HepG2 (cell line): Measurements from ENCODE around the gene CREG1. TPM values are rescaled to one million over a fixed set of nuclear protein-coding genes. Genes with fewer than 3 reads are reported as not detected.

ENCODE experiments used
- ATAC-seq: fragments of 200-7000 bp; cut with Tn5 transposase; 3 replicates; pipeline ENCODE4 v1.9.1; 2020; ENCODE audit warnings: mild to moderate bottlenecking, moderate library complexity
- BruUV-seq: library from RNA; stranded (reverse); fragments of 400-500 nt; replicated peaks from 2 replicates; lab custom pipeline; 2021; lab: Mats Ljungman, UMichigan
- CTCF ChIA-PET: fragments of 300-600 bp; formaldehyde crosslinking; extraction: SDS; loops from one replicate; lab custom pipeline; 2021; ENCODE audit warnings: low total read pairs, inconsistent platforms, low intra/inter-chr PET ratio; lab: Yijun Ruan, JAX
- POLR2A ChIA-PET: fragments of 350-600 bp; sonication (Branson Sonifier 250); formaldehyde crosslinking; loops from one replicate; lab custom pipeline; 2020; ENCODE audit warnings: antibody characterized with exemption, inconsistent platforms; lab: Yijun Ruan, JAX
- DNase-seq: peaks from one replicate; pipeline ENCODE4 v3.0.0-alpha.2; 2015; ENCODE audit warnings: low spot score
- FAIRE-seq: peaks from 3 replicates; lab custom pipeline; 2011; peaks lifted over from hg19 to GRCh38; lab: Jason Lieb, UNC
- H2AFZ ChIP-seq: one replicate; pipeline ENCODE4 v1.6.1; 2011; ENCODE audit warnings: low read length, inconsistent platforms
- H3K27ac ChIP-seq: fragments of 300-600 bp; 3 replicates; pipeline ENCODE4 v1.8.0; 2011; ENCODE audit warnings: mixed run types, mild to moderate bottlenecking, mixed read lengths, low read length, inconsistent platforms; ENCODE audit not compliant: insufficient read depth; ENCODE audit errors: extremely low read length
- H3K27me3 ChIP-seq, 2 experiments: fragments of 200-600 bp in 1 of 2; 2 replicates in 1 of 2; 3 replicates in 1 of 2; pipeline versions ENCODE4 v1.6.0 to v1.8.0; 2011; ENCODE audit warnings: low read length in 2 of 2, mild to moderate bottlenecking in 2 of 2, moderate library complexity in 2 of 2, inconsistent platforms in 1 of 2; ENCODE audit not compliant: insufficient read depth in 2 of 2, control insufficient read depth in 1 of 2
- H3K36me3 ChIP-seq, 2 experiments: fragments of 200-600 bp in 1 of 2; replicated peaks in 1 of 2; 2 replicates in 1 of 2; 3 replicates in 1 of 2; pipeline versions ENCODE4 v1.5.1 to v1.8.0; 2011; ENCODE audit warnings: low read length in 2 of 2, inconsistent platforms in 1 of 2; ENCODE audit not compliant: insufficient read depth in 2 of 2, control insufficient read depth in 1 of 2
- H3K4me1 ChIP-seq: 2 replicates; pipeline ENCODE4 v1.5.1; 2012; ENCODE audit warnings: low read length, inconsistent platforms; ENCODE audit not compliant: insufficient read depth
- H3K4me2 ChIP-seq: 2 replicates; pipeline ENCODE4 v1.6.0; 2011; ENCODE audit warnings: low read depth, low read length, inconsistent platforms
- H3K4me3 ChIP-seq, 3 experiments: fragments of 200-600 bp in 1 of 3; sonication (generic), shearing (Covaris generic) in 1 of 3; replicated peaks in 1 of 3; 2 replicates each; pipeline ENCODE4 v1.5.1; 2011 to 2016; ENCODE audit warnings: low read length in 3 of 3, inconsistent platforms in 2 of 3, low read depth in 2 of 3, mild to moderate bottlenecking in 2 of 3, control low read depth in 1 of 3, mixed read lengths in 1 of 3; ENCODE audit not compliant: insufficient read depth in 1 of 3
- H3K79me2 ChIP-seq: one replicate; pipeline ENCODE4 v1.6.1; 2011; ENCODE audit warnings: low read length, inconsistent platforms; ENCODE audit not compliant: insufficient read depth
- H3K9ac ChIP-seq: 2 replicates; pipeline ENCODE4 v1.6.0; 2011; ENCODE audit warnings: mild to moderate bottlenecking, low read depth, low read length, inconsistent platforms; ENCODE audit not compliant: insufficient read depth
- H3K9me3 ChIP-seq: 2 replicates; pipeline ENCODE4 v1.5.1; 2012; ENCODE audit warnings: mild to moderate bottlenecking, low read length
- H4K20me1 ChIP-seq: 2 replicates; pipeline ENCODE4 v1.6.0; 2011; ENCODE audit warnings: inconsistent platforms, mild to moderate bottlenecking, low read length, moderate library complexity; ENCODE audit not compliant: insufficient read depth
- CCAR2 ChIP-seq: fragments of 200-400 bp; formaldehyde crosslinking; optimal IDR thresholded peaks from 2 replicates; pipeline ENCODE3; 2018; ENCODE audit warnings: low read depth, mild to moderate bottlenecking, low read length, moderate library complexity
- EEA1 ChIP-seq: sonication (generic); formaldehyde crosslinking; IDR thresholded peaks from 2 replicates; pipeline ENCODE4 v1.5.1; 2020; ENCODE audit warnings: mild to moderate bottlenecking, missing genetic modification reagents, borderline replicate concordance
- IKZF1 ChIP-seq: fragments of 450-650 bp; IDR thresholded peaks from 2 replicates; pipeline ENCODE4 v1.7.1; 2016
- NR2F2 ChIP-seq: IDR thresholded peaks from 2 replicates; pipeline ENCODE4 v1.6.1; 2012; ENCODE audit warnings: low read depth, inconsistent platforms, borderline replicate concordance
- SRY ChIP-seq: sonication (generic); formaldehyde crosslinking; IDR thresholded peaks from 2 replicates; pipeline ENCODE4 v1.8.0; 2022; ENCODE audit warnings: mild to moderate bottlenecking, missing genetic modification reagents
- ZIK1 ChIP-seq: sonication (generic); formaldehyde crosslinking; IDR thresholded peaks from 2 replicates; pipeline ENCODE4 v1.5.0; 2020; ENCODE audit warnings: mild to moderate bottlenecking, low read depth, missing genetic modification reagents, borderline replicate concordance
- ZNF432 ChIP-seq: sonication (generic); formaldehyde crosslinking; IDR thresholded peaks from 2 replicates; pipeline ENCODE4 v1.5.0; 2020; ENCODE audit warnings: missing genetic modification reagents, mild to moderate bottlenecking, borderline replicate concordance
- ZNF713 ChIP-seq: sonication (generic); formaldehyde crosslinking; IDR thresholded peaks from 2 replicates; pipeline ENCODE4 v1.4.0; 2020; ENCODE audit warnings: mild to moderate bottlenecking, missing genetic modification reagents
- ZNF747 ChIP-seq: sonication (generic); formaldehyde crosslinking; IDR thresholded peaks from 2 replicates; pipeline ENCODE4 v1.8.1; 2023; ENCODE audit warnings: missing genetic modification reagents, mild to moderate bottlenecking, borderline replicate concordance
- WGBS: methylation state at CpG from one replicate; pipeline ENCODE4 v1.1.6; 2017; ENCODE audit warnings: low lambda C conversion rate; 5-methylcytosine and 5-hydroxymethylcytosine counted together
- in situ Hi-C: cut with HindIII; loops from 2 replicates; pipeline ENCODE4 v1.10.0; 2017; ENCODE audit warnings: low pct_unique_long_range_greater_than_20kb; ENCODE audit not compliant: extremely low pct_ligation_motif_present
- intact Hi-C: fragments of 100-400 bp; cut with micrococcal nuclease; formaldehyde crosslinking; loops from one replicate; pipeline ENCODE4 v1.10.0; 2022; ENCODE audit not compliant: unreplicated experiment
- polyA plus RNA-seq, 8 experiments: library from polyadenylated mRNA; depleted of rRNA in 3 of 8; stranded (reverse) in 7 of 8; unstranded in 1 of 8; fragments of >200 nt; fragmentation: Illumina TruSeq in 4 of 8; extraction: Trizol in 4 of 8; gene quantifications; 2 replicates each; pipeline versions ENCODE4 v1.2.1 to v1.2.3, GENCODE V29; 2011 to 2016; ENCODE audit warnings: low read depth in 4 of 8, missing spikeins in 1 of 8, mixed read lengths in 1 of 8; ENCODE audit not compliant: insufficient read depth in 1 of 8
- total RNA-seq, 5 experiments: library from RNA; depleted of rRNA; stranded (reverse); fragments of >200 nt; fragmentation: Illumina TruSeq; extraction: Trizol; gene quantifications; 2 replicates each; pipeline ENCODE4 v1.2.3, GENCODE V29; 2016; ENCODE audit warnings: low read depth in 1 of 5
- TF ChIP-seq, protein P1 (sequence below): sonication (generic); formaldehyde crosslinking; conservative IDR thresholded peaks from 2 replicates; pipeline ENCODE4 v1.4.0; 2020; ENCODE audit warnings: mild to moderate bottlenecking, missing genetic modification reagents, moderate library complexity

The CREG1 gene
- total and polyA plus RNA-seq, 2 of the 13 experiments (the other 11 are each of a cell fraction or from before 2014, with no cell fraction given): 31.3 to 33.5 TPM

GRCh38 chr1:167587342-167587741, 33.8 kb upstream of the CREG1 start:
- no peak for FAIRE-seq
- in situ Hi-C loops: no loop called here

GRCh38 chr1:167584581-167584980, 31.0 kb upstream of the CREG1 start:
- no TSS peak for BruUV-seq
- 17% methylated on average over 2 of the region's 3 CpGs for WGBS
- Histone ChIP-seq H3K79me2 (no peaks in the 10 kb centered on the region), H3K9ac (no peak overlapping the region), H3K27ac (no peak overlapping the region), H3K27me3 (0 out of 5 replicates have a peak, but pooled peaks cover 0 to 3% of the 10 kb centered on the region in 2 experiments), H3K4me1 (no peaks in the 10 kb centered on the region), H4K20me1 (no peaks in the 10 kb centered on the region), H3K4me2 (no peak overlapping the region), H3K9me3 (no peaks in the 10 kb centered on the region), H3K36me3 (no peaks in the 10 kb centered on the region), H2AFZ (no peak overlapping the region)
- FAIRE-seq: no peak
- ChIA-PET CTCF (no interaction called here), POLR2A (no interaction called here)
- in situ Hi-C loops (no loop called here), intact Hi-C loops (no loop called here)
- no peak for DNase-seq
- ATAC-seq: no peak
- TF ChIP-seq NR2F2: no peak
- TF ChIP-seq ZNF747 (CRISPR knock-in tag): no peak
- TF ChIP-seq, protein P1, sequence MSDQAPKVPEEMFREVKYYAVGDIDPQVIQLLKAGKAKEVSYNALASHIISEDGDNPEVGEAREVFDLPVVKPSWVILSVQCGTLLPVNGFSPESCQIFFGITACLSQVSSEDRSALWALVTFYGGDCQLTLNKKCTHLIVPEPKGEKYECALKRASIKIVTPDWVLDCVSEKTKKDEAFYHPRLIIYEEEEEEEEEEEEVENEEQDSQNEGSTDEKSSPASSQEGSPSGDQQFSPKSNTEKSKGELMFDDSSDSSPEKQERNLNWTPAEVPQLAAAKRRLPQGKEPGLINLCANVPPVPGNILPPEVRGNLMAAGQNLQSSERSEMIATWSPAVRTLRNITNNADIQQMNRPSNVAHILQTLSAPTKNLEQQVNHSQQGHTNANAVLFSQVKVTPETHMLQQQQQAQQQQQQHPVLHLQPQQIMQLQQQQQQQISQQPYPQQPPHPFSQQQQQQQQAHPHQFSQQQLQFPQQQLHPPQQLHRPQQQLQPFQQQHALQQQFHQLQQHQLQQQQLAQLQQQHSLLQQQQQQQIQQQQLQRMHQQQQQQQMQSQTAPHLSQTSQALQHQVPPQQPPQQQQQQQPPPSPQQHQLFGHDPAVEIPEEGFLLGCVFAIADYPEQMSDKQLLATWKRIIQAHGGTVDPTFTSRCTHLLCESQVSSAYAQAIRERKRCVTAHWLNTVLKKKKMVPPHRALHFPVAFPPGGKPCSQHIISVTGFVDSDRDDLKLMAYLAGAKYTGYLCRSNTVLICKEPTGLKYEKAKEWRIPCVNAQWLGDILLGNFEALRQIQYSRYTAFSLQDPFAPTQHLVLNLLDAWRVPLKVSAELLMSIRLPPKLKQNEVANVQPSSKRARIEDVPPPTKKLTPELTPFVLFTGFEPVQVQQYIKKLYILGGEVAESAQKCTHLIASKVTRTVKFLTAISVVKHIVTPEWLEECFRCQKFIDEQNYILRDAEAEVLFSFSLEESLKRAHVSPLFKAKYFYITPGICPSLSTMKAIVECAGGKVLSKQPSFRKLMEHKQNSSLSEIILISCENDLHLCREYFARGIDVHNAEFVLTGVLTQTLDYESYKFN (CRISPR knock-in tag): no peak
- no peak for TF ChIP-seq SRY (CRISPR knock-in tag)
- no peak for TF ChIP-seq ZNF713
- no peak for TF ChIP-seq IKZF1
- TF ChIP-seq ZNF432: no peak
- no peak for TF ChIP-seq CCAR2
- no peak for TF ChIP-seq EEA1
- TF ChIP-seq, all 625 proteins: peak for 0
- no peak overlapping the region for H3K4me3 ChIP-seq

More at GRCh38 chr1:167587342-167587741, 33.8 kb upstream of the CREG1 start:
- Histone ChIP-seq H3K4me3 (no peak overlapping the region), H3K4me1 (no peaks in the 10 kb centered on the region), H3K27me3 (peaks cover 0 to 6% of the 10 kb centered on the region in 2 experiments; a peak in 1 of 5 replicates), H3K4me2 (no peak overlapping the region), H3K9me3 (no peaks in the 10 kb centered on the region), H3K9ac (no peak overlapping the region), H3K36me3 (no peaks in the 10 kb centered on the region), H2AFZ (no peak overlapping the region), H3K79me2 (no peaks in the 10 kb centered on the region), H4K20me1 (no peaks in the 10 kb centered on the region), H3K27ac (no peak overlapping the region)
- CTCF ChIA-PET: no interaction called here
- POLR2A ChIA-PET: no interaction called here
- intact Hi-C loops: no loop called here
- no peak for TF ChIP-seq ZIK1 (CRISPR knock-in tag)
- DNase-seq (no peak), ATAC-seq (no peak)
- BruUV-seq: no TSS peak
- 10% methylated on average over 2 of the region's 2 CpGs for WGBS
